K562 (cell line): ENCODE data around the gene GJD2. TPM values are rescaled to one million over a fixed set of nuclear protein-coding genes. Genes with fewer than 3 reads are reported as not detected.

ENCODE experiments used
- ATAC-seq: fragments of 200-7000 bp; cut with Tn5 transposase; 3 replicates; pipeline ENCODE4 v1.9.1; 2020; ENCODE audit warnings: moderate library complexity
- BruUV-seq: library from RNA; stranded (reverse); fragments of 400-500 nt; replicated peaks from 2 replicates; lab custom pipeline; 2021; lab: Mats Ljungman, UMichigan
- CTCF ChIA-PET: fragments of 300-600 bp; formaldehyde crosslinking; extraction: SDS; loops from one replicate; lab custom pipeline; 2021; ENCODE audit warnings: low intra/inter-chr PET ratio; lab: Yijun Ruan, JAX
- POLR2A ChIA-PET: fragments of 300-600, 350-650 bp; sonication (Branson Sonifier 250); formaldehyde crosslinking; extraction: SDS; loops from one replicate; lab custom pipeline; 2021; ENCODE audit warnings: antibody characterized with exemption, inconsistent platforms; lab: Yijun Ruan, JAX
- DNase-seq, 4 experiments: peaks; one replicate each; pipeline versions ENCODE4 v3.0.0 to v3.0.0-alpha.2; 2011 to 2018; ENCODE audit warnings: low spot score in 3 of 4, mixed read lengths in 3 of 4; ENCODE audit errors: extremely low read depth in 1 of 4
- FAIRE-seq: peaks from 2 replicates; lab custom pipeline; 2011; peaks lifted over from hg19 to GRCh38; lab: Jason Lieb, UNC
- H2AFZ ChIP-seq: 2 replicates; pipeline ENCODE4 v1.6.0; 2011; ENCODE audit warnings: low read depth, low read length, control low read depth, inconsistent platforms
- H3K27ac ChIP-seq: fragments of 200-600 bp; 3 replicates; pipeline ENCODE4 v1.8.0; 2011; ENCODE audit warnings: low read depth, mild to moderate bottlenecking, control low read depth, inconsistent platforms, low read length, moderate library complexity, mixed read lengths; ENCODE audit errors: extremely low read depth
- H3K27me3 ChIP-seq, 2 experiments: fragments of 300-600 bp in 1 of 2; 2 replicates in 1 of 2; 3 replicates in 1 of 2; pipeline versions ENCODE4 v1.6.0 to v1.8.0; 2011; ENCODE audit warnings: inconsistent platforms in 2 of 2, low read length in 2 of 2, mild to moderate bottlenecking in 1 of 2, mixed read lengths in 1 of 2, moderate library complexity in 1 of 2; ENCODE audit not compliant: control insufficient read depth in 2 of 2, insufficient read depth in 2 of 2
- H3K36me3 ChIP-seq: fragments of 300-600 bp; 3 replicates; pipeline ENCODE4 v1.8.0; 2011; ENCODE audit warnings: mild to moderate bottlenecking, low read length, inconsistent platforms; ENCODE audit not compliant: control insufficient read depth, insufficient read depth
- H3K4me1 ChIP-seq, 2 experiments: fragments of 200-600 bp in 1 of 2; replicated peaks in 1 of 2; 2 replicates in 1 of 2; 3 replicates in 1 of 2; pipeline versions ENCODE4 v1.5.1 to v1.8.0; 2011; ENCODE audit warnings: inconsistent platforms in 2 of 2, low read length in 2 of 2, mild to moderate bottlenecking in 1 of 2, mixed read lengths in 1 of 2, moderate library complexity in 1 of 2; ENCODE audit not compliant: control insufficient read depth in 2 of 2, insufficient read depth in 2 of 2
- H3K4me2 ChIP-seq: 2 replicates; pipeline ENCODE4 v1.6.1; 2011; ENCODE audit warnings: low read length, control low read depth, inconsistent platforms, mixed read lengths; ENCODE audit not compliant: insufficient read depth
- H3K4me3 ChIP-seq: fragments of 200-600 bp; sonication (generic), shearing (Covaris generic); 2 replicates; pipeline ENCODE4 v1.5.1; 2016; ENCODE audit warnings: control low read depth, inconsistent platforms
- H3K79me2 ChIP-seq: fragments of 200-600 bp; 3 replicates; pipeline ENCODE4 v1.8.0; 2011; ENCODE audit warnings: low read length, inconsistent platforms; ENCODE audit not compliant: control insufficient read depth, insufficient read depth
- H3K9ac ChIP-seq, 2 experiments: 2 replicates each; pipeline versions ENCODE4 v1.6.0 to v1.6.1; 2011; ENCODE audit warnings: low read depth in 2 of 2, low read length in 2 of 2, control low read depth in 1 of 2, inconsistent platforms in 1 of 2, mild to moderate bottlenecking in 1 of 2, mixed read lengths in 1 of 2; ENCODE audit not compliant: insufficient read depth in 1 of 2
- H3K9me1 ChIP-seq: one replicate; pipeline ENCODE4 v1.6.0; 2011; ENCODE audit warnings: inconsistent platforms, mild to moderate bottlenecking, low read length, moderate library complexity; ENCODE audit not compliant: control insufficient read depth, insufficient read depth
- H3K9me3 ChIP-seq: replicated peaks from 2 replicates; pipeline ENCODE4 v1.5.1; 2011; ENCODE audit warnings: low read depth, low read length, inconsistent platforms; ENCODE audit not compliant: control insufficient read depth, insufficient read depth
- H4K20me1 ChIP-seq: replicated peaks from 2 replicates; pipeline ENCODE4 v1.6.1; 2011; ENCODE audit warnings: low read length, inconsistent platforms, mixed read lengths; ENCODE audit not compliant: control insufficient read depth, insufficient read depth
- BCLAF1 ChIP-seq, 2 experiments: fragments of 450-650 bp in 1 of 2; IDR thresholded peaks; 2 replicates each; pipeline ENCODE4 v1.6.1; 2011 to 2017; ENCODE audit warnings: low read depth in 2 of 2, antibody characterized with exemption in 1 of 2, borderline replicate concordance in 1 of 2, low read length in 1 of 2, mild to moderate bottlenecking in 1 of 2, mixed read lengths in 1 of 2; ENCODE audit not compliant: control insufficient read depth in 1 of 2
- CREB3L1 ChIP-seq: fragments of 450-650 bp; IDR thresholded peaks from 2 replicates; pipeline ENCODE4 v1.6.1; 2014; ENCODE audit warnings: low read depth, mild to moderate bottlenecking, moderate library complexity, borderline replicate concordance
- EWSR1 ChIP-seq: fragments of 450-650 bp; IDR thresholded peaks from 2 replicates; pipeline ENCODE4 v1.6.1; 2018; ENCODE audit warnings: borderline replicate concordance, mild to moderate bottlenecking, low read depth, moderate library complexity; ENCODE audit not compliant: partially characterized antibody
- ID3 ChIP-seq, 2 experiments: fragments of 250-450 bp in 1 of 2; fragments of 450-650 bp in 1 of 2; sonication (Bioruptor Pico) in 1 of 2; IDR thresholded peaks; 2 replicates each; pipeline versions ENCODE4 v1.6.1 to v1.8.0; 2016 to 2021; ENCODE audit warnings: mild to moderate bottlenecking in 2 of 2, moderate library complexity in 2 of 2, missing compliant biosample characterization in 1 of 2, missing genetic modification characterization in 1 of 2
- POLR2G ChIP-seq: fragments of 200-400 bp; formaldehyde crosslinking; IDR thresholded peaks from 2 replicates; pipeline ENCODE4 v1.6.1; 2017; ENCODE audit warnings: low read depth, mild to moderate bottlenecking, antibody characterized with exemption, low read length, moderate library complexity
- TRIM28 ChIP-seq: fragments of 450-650 bp; IDR thresholded peaks from 2 replicates; pipeline ENCODE4 v1.6.1; 2017
- WGBS: fragments of 100-300 bp; shearing (Covaris generic); methylation state at CpG from one replicate; pipeline ENCODE4 v1.1.6; 2016; ENCODE audit warnings: low coverage, mixed read lengths; ENCODE audit not compliant: insufficient coverage; ENCODE audit errors: missing lambda C conversion rate; 5-methylcytosine and 5-hydroxymethylcytosine counted together
- in situ Hi-C: fragments of 300-500 bp; cut with MboI; formaldehyde crosslinking; loops from 4 replicates; pipeline ENCODE4 v1.15.0; 2018; ENCODE audit warnings: inconsistent platforms, mixed read lengths
- intact Hi-C: fragments of 100-400 bp; cut with micrococcal nuclease; formaldehyde crosslinking; loops from 2 replicates; pipeline ENCODE4 v1.14.2; 2022
- polyA plus RNA-seq, 8 experiments: library from polyadenylated mRNA; depleted of rRNA in 4 of 8; stranded (reverse) in 5 of 8; unstranded in 3 of 8; fragments of >200 nt; fragmentation: Nextera tagmentation in 2 of 8; fragmentation: Illumina TruSeq in 1 of 8; extraction: Ambion mirVana in 2 of 8; extraction: Trizol in 1 of 8; gene quantifications; 2 replicates each; pipeline versions ENCODE4 v1.2.1 to v1.2.3, GENCODE V29; 2011 to 2014; ENCODE audit warnings: inconsistent platforms in 1 of 8, missing spikeins in 1 of 8
- total RNA-seq, 7 experiments: library from RNA; depleted of rRNA in 6 of 7; stranded (reverse); fragments of >200 nt in 6 of 7; fragmentation: Illumina TruSeq in 2 of 7; extraction: Trizol in 2 of 7; gene quantifications; 2 replicates each; pipeline versions ENCODE4 v1.2.1 to v1.2.3, GENCODE V29; 2011 to 2021; ENCODE audit warnings: low replicate concordance in 1 of 7

Gene GJD2
- total and polyA plus RNA-seq, 9 of the 15 experiments (the other 6 are each of a cell fraction or from before 2014, with no cell fraction given): not detected

- in situ Hi-C loops (no loop called here), intact Hi-C loops (no loop called here)
- ATAC-seq (no peak), DNase-seq (no peak), FAIRE-seq (no peak)
- H3K27ac ChIP-seq: no peak overlapping the region
- no peak overlapping the region for H3K4me2 ChIP-seq
- H4K20me1 ChIP-seq: no peaks in the 10 kb centered on the region
- no TSS peak for BruUV-seq
- 0% methylated on average over 3 of the region's 3 CpGs for WGBS
- no peaks in the 10 kb centered on the region for H3K79me2 ChIP-seq
- no peak overlapping the region for H2AFZ ChIP-seq
- no peak for TF ChIP-seq TRIM28
- TF ChIP-seq ID3 (CRISPR knock-in tag; IDR thresholded peaks at IDR 0.05): no peak
- TF ChIP-seq ID3 (tag; IDR thresholded peaks at IDR 0.05): no peak
- TF ChIP-seq EWSR1: no peak
- TF ChIP-seq CREB3L1: no peak
- no peak for TF ChIP-seq POLR2G
- TF ChIP-seq BCLAF1 (IDR thresholded peaks at IDR 0.05; ENCODE audit: borderline replicate concordance in 1 of 2, control insufficient read depth in 1 of 2, low read depth in 2 of 2, low read length in 1 of 2): no peak
- H3K9me1 ChIP-seq: no peaks in the 10 kb centered on the region
- ChIA-PET CTCF (no interaction called here), POLR2A (no interaction called here)
- peaks cover 32 to 41% of the 10 kb centered on the region in 2 experiments for H3K27me3 ChIP-seq
- no peaks in the 10 kb centered on the region for H3K9me3 ChIP-seq
- no peaks in the 10 kb centered on the region for H3K36me3 ChIP-seq
- H3K9ac ChIP-seq: no peak overlapping the region
- H3K4me3 ChIP-seq: no peak overlapping the region
- peaks cover 0 to 12% of the 10 kb centered on the region in 2 experiments; a peak in 2 of 5 replicates for H3K4me1 ChIP-seq
These were observed 2.5 kb upstream of the GJD2 start for GRCh38 chr15:34757262-34757661.
